Stimulated activated naive B cell treated with anti-CD40 and anti-IgM and Interleukin-4, amounts not matched to agents 10 μg/mL and 1 μg/mL and 100 μg/mL, for 72 hours (primary cell): ENCODE results near the gene MEIS1.
A peak's percentile ranks its signal among the peaks of the same experiment; 100 is the strongest.

Source experiments
- ATAC-seq, 2 donors: fragments of 150-1000 bp; cut with Tn5 transposase; replicated peaks; 2 replicates each; pipeline ENCODE4 v1.10.0; 2021; ENCODE audit warnings: moderate library complexity in 1 of 2
- DNase-seq: peaks from one replicate; pipeline ENCODE4 v3.0.0; 2021
- H3K27ac Mint-ChIP-seq: one replicate; pipeline ENCODE4 v1.8.0; 2022; ENCODE audit warnings: mild to moderate bottlenecking, mixed read lengths
- H3K27me3 Mint-ChIP-seq, 2 donors: one replicate each; pipeline ENCODE4 v1.8.0; 2022; ENCODE audit warnings: mixed read lengths in 2 of 2
- H3K36me3 Mint-ChIP-seq, 2 donors: one replicate each; pipeline ENCODE4 v1.8.0; 2022; ENCODE audit warnings: mixed read lengths in 2 of 2, mild to moderate bottlenecking in 1 of 2
- H3K4me1 Mint-ChIP-seq, 2 donors: one replicate each; pipeline ENCODE4 v1.8.0; 2022; ENCODE audit warnings: mixed read lengths in 2 of 2, mild to moderate bottlenecking in 1 of 2
- H3K4me3 Mint-ChIP-seq, 2 donors: one replicate each; pipeline ENCODE4 v1.8.0; 2022; ENCODE audit warnings: mild to moderate bottlenecking in 2 of 2, mixed read lengths in 2 of 2, moderate library complexity in 1 of 2
- H3K9me3 Mint-ChIP-seq, 2 donors: one replicate each; pipeline ENCODE4 v1.8.0; 2022; ENCODE audit warnings: mixed read lengths in 2 of 2, mild to moderate bottlenecking in 1 of 2

The MEIS1 gene

GRCh38 chr2:66578687-66579106 lies 143.8 kb downstream of the MEIS1 start:
- peaks cover 49 to 52% of the 10 kb centered on the region in 2 donors for H3K27me3 Mint-ChIP-seq

GRCh38 chr2:66579186-66580126 lies 144.5 kb downstream of the MEIS1 start:
- DNase-seq (no peak), ATAC-seq (no peak)
- Mint-ChIP-seq H3K36me3 (peaks cover 0 to 2% of the 10 kb centered on the region in 2 donors), H3K27me3 (peaks cover 44 to 50% of the 10 kb centered on the region in 2 donors), H3K9me3 (peaks cover 0 to 3% of the 10 kb centered on the region in 2 donors), H3K4me3 (no peak overlapping the region), H3K4me1 (peaks cover 27 to 36% of the 10 kb centered on the region in 2 donors), H3K27ac (peak overlapping the region; percentile 53)

More at GRCh38 chr2:66578687-66579106, 143.8 kb downstream of the MEIS1 start:
- Mint-ChIP-seq H3K4me3 (no peak overlapping the region), H3K4me1 (peaks cover 27 to 36% of the 10 kb centered on the region in 2 donors), H3K9me3 (peaks cover 0 to 3% of the 10 kb centered on the region in 2 donors), H3K36me3 (peaks cover 0 to 2% of the 10 kb centered on the region in 2 donors), H3K27ac (no peak overlapping the region)
- ATAC-seq = no peak
- DNase-seq = no peak

- H3K9me3 Mint-ChIP-seq = peaks cover 0 to 3% of the 10 kb centered on the region in 2 donors
- DNase-seq (no peak), ATAC-seq (no peak)
- peaks cover 37 to 41% of the 10 kb centered on the region in 2 donors for H3K27me3 Mint-ChIP-seq
- peaks cover 0 to 2% of the 10 kb centered on the region in 2 donors for H3K36me3 Mint-ChIP-seq
- H3K27ac Mint-ChIP-seq = peak overlapping the region; percentile 68
- peak overlapping the region in 1 of 2 donors; percentile 15 for H3K4me3 Mint-ChIP-seq
- H3K4me1 Mint-ChIP-seq = peaks cover 19 to 28% of the 10 kb centered on the region in 2 donors
Measured at GRCh38 chr2:66580166-66581049, 145.5 kb downstream of the MEIS1 start.

- peaks cover 0 to 2% of the 10 kb centered on the region in 2 donors for H3K36me3 Mint-ChIP-seq
- H3K27me3 Mint-ChIP-seq = peaks cover 35 to 36% of the 10 kb centered on the region in 2 donors
- DNase-seq (no peak), ATAC-seq (no peak)
- H3K4me1 Mint-ChIP-seq = peaks cover 15 to 22% of the 10 kb centered on the region in 2 donors
- H3K9me3 Mint-ChIP-seq = peaks cover 0 to 3% of the 10 kb centered on the region in 2 donors
- peak overlapping the region; percentile 37 for H3K27ac Mint-ChIP-seq
- peak overlapping the region; percentile 15 to 19 for H3K4me3 Mint-ChIP-seq
Measured at GRCh38 chr2:66581339-66582103, 146.6 kb downstream of the MEIS1 start.

GRCh38 chr2:66582104-66582986 lies 147.4 kb downstream of the MEIS1 start:
- ATAC-seq (no peak), DNase-seq (no peak)
- Mint-ChIP-seq H3K4me1 (peaks cover 9 to 13% of the 10 kb centered on the region in 2 donors), H3K27me3 (peaks cover 27 to 28% of the 10 kb centered on the region in 2 donors), H3K4me3 (no peak overlapping the region), H3K36me3 (peaks cover 0 to 2% of the 10 kb centered on the region in 2 donors), H3K9me3 (peaks cover 0 to 3% of the 10 kb centered on the region in 2 donors), H3K27ac (no peak overlapping the region)

GRCh38 chr2:66582987-66583880 lies 148.3 kb downstream of the MEIS1 start:
- peaks cover 5 to 7% of the 10 kb centered on the region in 2 donors for H3K4me1 Mint-ChIP-seq
- ATAC-seq (no peak), DNase-seq (no peak)
- no peak overlapping the region for H3K4me3 Mint-ChIP-seq
- H3K27ac Mint-ChIP-seq = no peak overlapping the region
- peaks cover 0 to 3% of the 10 kb centered on the region in 2 donors for H3K9me3 Mint-ChIP-seq
- peaks cover 18 to 19% of the 10 kb centered on the region in 2 donors for H3K27me3 Mint-ChIP-seq
- H3K36me3 Mint-ChIP-seq = peaks cover 0 to 2% of the 10 kb centered on the region in 2 donors

GRCh38 chr2:66583881-66584280 lies 149.0 kb downstream of the MEIS1 start:
- no peak for DNase-seq
- Mint-ChIP-seq H3K36me3 (peaks cover 0 to 2% of the 10 kb centered on the region in 2 donors), H3K4me3 (no peak overlapping the region), H3K27ac (no peak overlapping the region), H3K4me1 (peaks cover 5 to 7% of the 10 kb centered on the region in 2 donors), H3K27me3 (peaks cover 14 to 15% of the 10 kb centered on the region in 2 donors), H3K9me3 (peaks cover 0 to 3% of the 10 kb centered on the region in 2 donors)
- no peak for ATAC-seq

GRCh38 chr2:66585587-66585986 lies 150.7 kb downstream of the MEIS1 start:
- peaks cover 7% of the 10 kb centered on the region in 2 donors for H3K27me3 Mint-ChIP-seq
- ATAC-seq (no peak), DNase-seq (no peak)
- peaks cover 5 to 7% of the 10 kb centered on the region in 2 donors for H3K4me1 Mint-ChIP-seq
- peaks cover 0 to 2% of the 10 kb centered on the region in 2 donors for H3K36me3 Mint-ChIP-seq
- peaks cover 0 to 4% of the 10 kb centered on the region in 2 donors for H3K9me3 Mint-ChIP-seq
- H3K27ac Mint-ChIP-seq = no peak overlapping the region
- H3K4me3 Mint-ChIP-seq = no peak overlapping the region

- H3K27ac Mint-ChIP-seq = no peak overlapping the region
- DNase-seq (no peak), ATAC-seq (no peak)
- H3K9me3 Mint-ChIP-seq = peaks cover 0 to 2% of the 10 kb centered on the region in 2 donors
- no peaks in the 10 kb centered on the region for H3K36me3 Mint-ChIP-seq
- peaks cover 0 to 7% of the 10 kb centered on the region in 2 donors for H3K27me3 Mint-ChIP-seq
- H3K4me3 Mint-ChIP-seq = no peak overlapping the region
- H3K4me1 Mint-ChIP-seq = no peaks in the 10 kb centered on the region
Measured at GRCh38 chr2:66587216-66587615, 152.3 kb downstream of the MEIS1 start.

GRCh38 chr2:66594001-66594400 lies 159.1 kb downstream of the MEIS1 start:
- Mint-ChIP-seq H3K27me3 (peaks cover 0 to 11% of the 10 kb centered on the region in 2 donors), H3K4me1 (no peaks in the 10 kb centered on the region), H3K27ac (no peak overlapping the region), H3K36me3 (no peaks in the 10 kb centered on the region), H3K4me3 (no peak overlapping the region), H3K9me3 (peaks cover 0 to 2% of the 10 kb centered on the region in 2 donors)
- DNase-seq = no peak
- ATAC-seq = no peak

GRCh38 chr2:66595556-66595955 lies 160.6 kb downstream of the MEIS1 start:
- no peak for ATAC-seq

GRCh38 chr2:66596256-66596655 lies 161.3 kb downstream of the MEIS1 start:
- no peak overlapping the region for H3K4me3 Mint-ChIP-seq
- no peaks in the 10 kb centered on the region for H3K36me3 Mint-ChIP-seq
- no peak for ATAC-seq
- no peak overlapping the region for H3K27ac Mint-ChIP-seq
- no peak for DNase-seq
- H3K4me1 Mint-ChIP-seq = no peaks in the 10 kb centered on the region
- H3K27me3 Mint-ChIP-seq = peaks cover 0 to 21% of the 10 kb centered on the region in 2 donors
- peaks cover 0 to 5% of the 10 kb centered on the region in 2 donors for H3K9me3 Mint-ChIP-seq

More at GRCh38 chr2:66595556-66595955, 160.6 kb downstream of the MEIS1 start:
- H3K9me3 Mint-ChIP-seq = peaks cover 0 to 5% of the 10 kb centered on the region in 2 donors
- H3K27ac Mint-ChIP-seq = no peak overlapping the region
- no peak overlapping the region for H3K4me3 Mint-ChIP-seq
- no peaks in the 10 kb centered on the region for H3K4me1 Mint-ChIP-seq
- H3K27me3 Mint-ChIP-seq = peaks cover 0 to 21% of the 10 kb centered on the region in 2 donors
- H3K36me3 Mint-ChIP-seq = no peaks in the 10 kb centered on the region
- no peak for DNase-seq
